Liver (tissue), 9 donors: ENCODE measurements around the gene LRRC51. TPM values are rescaled to one million over a fixed set of nuclear protein-coding genes. Genes with fewer than 3 reads are reported as not detected.

ENCODE experiments used
- DNase-seq: peaks from one replicate; pipeline ENCODE4 v3.0.0-alpha.2; 2017; ENCODE audit warnings: low spot score
- H3K27ac ChIP-seq, 2 donors: one replicate each; pipeline ENCODE4 v1.7.0; 2013; ENCODE audit warnings: inconsistent platforms in 2 of 2, low read length in 2 of 2, control low read depth in 1 of 2, low read depth in 1 of 2, mild to moderate bottlenecking in 1 of 2
- H3K27me3 ChIP-seq, 4 donors: one replicate each; pipeline versions ENCODE4 v1.6.1 to v1.7.0; 2013; ENCODE audit warnings: low read length in 3 of 4, inconsistent platforms in 1 of 4, mild to moderate bottlenecking in 1 of 4, moderate library complexity in 1 of 4; ENCODE audit not compliant: control insufficient read depth in 4 of 4, insufficient read depth in 4 of 4
- H3K36me3 ChIP-seq, 4 donors: one replicate each; pipeline versions ENCODE4 v1.6.1 to v1.7.0; 2013; ENCODE audit warnings: low read length in 3 of 4, mild to moderate bottlenecking in 3 of 4, low read depth in 1 of 4, moderate library complexity in 1 of 4; ENCODE audit not compliant: control insufficient read depth in 4 of 4, insufficient read depth in 3 of 4
- H3K4me1 ChIP-seq, 4 donors: one replicate each; pipeline versions ENCODE4 v1.6.1 to v1.7.0; 2013; ENCODE audit warnings: low read length in 3 of 4, mild to moderate bottlenecking in 3 of 4, moderate library complexity in 1 of 4; ENCODE audit not compliant: control insufficient read depth in 4 of 4, insufficient read depth in 4 of 4
- H3K4me3 ChIP-seq, 3 donors: one replicate each; pipeline versions ENCODE4 v1.6.1 to v1.7.0; 2013; ENCODE audit warnings: low read length in 3 of 3, control low read depth in 1 of 3, low read depth in 1 of 3, mild to moderate bottlenecking in 1 of 3
- H3K9ac ChIP-seq, 2 donors: one replicate each; pipeline ENCODE4 v1.7.0; 2013; ENCODE audit warnings: low read length in 2 of 2, mild to moderate bottlenecking in 2 of 2, moderate library complexity in 2 of 2, control low read depth in 1 of 2, low read depth in 1 of 2
- H3K9me3 ChIP-seq, 4 donors: one replicate each; pipeline versions ENCODE4 v1.6.1 to v1.7.0; 2013; ENCODE audit warnings: low read length in 3 of 4; ENCODE audit not compliant: control insufficient read depth in 4 of 4
- ATF3 ChIP-seq: IDR thresholded peaks from 2 replicates; pipeline ENCODE4 v1.6.1; 2016; ENCODE audit warnings: antibody characterized with exemption
- CTCF ChIP-seq: fragments of 150-350 bp; IDR thresholded peaks from 2 replicates; pipeline ENCODE4 v1.5.1; 2017; ENCODE audit warnings: improper control_type of control experiment, low read depth, low read length; ENCODE audit not compliant: missing input control
- EGR1 ChIP-seq, 2 donors: IDR thresholded peaks; 2 replicates each; pipeline ENCODE4 v1.6.1; 2016 to 2018; ENCODE audit warnings: antibody characterized with exemption in 2 of 2, low read depth in 2 of 2
- FOXA2 ChIP-seq: IDR thresholded peaks from 2 replicates; pipeline ENCODE4 v1.6.1; 2016; ENCODE audit warnings: antibody characterized with exemption
- GABPA ChIP-seq, 2 donors: IDR thresholded peaks in 1 of 2; conservative IDR thresholded peaks in 1 of 2; 2 replicates each; pipeline ENCODE4 v1.6.1; 2016; ENCODE audit warnings: antibody characterized with exemption in 2 of 2, mild to moderate bottlenecking in 1 of 2, moderate library complexity in 1 of 2
- HNF4G ChIP-seq: IDR thresholded peaks from 2 replicates; pipeline ENCODE4 v1.6.1; 2016; ENCODE audit warnings: antibody characterized with exemption
- RAD21 ChIP-seq, 2 donors: IDR thresholded peaks; 2 replicates each; pipeline ENCODE4 v1.6.1; 2016; ENCODE audit warnings: antibody characterized with exemption in 2 of 2, mild to moderate bottlenecking in 2 of 2
- REST ChIP-seq: IDR thresholded peaks from 2 replicates; pipeline ENCODE4 v1.6.1; 2016; ENCODE audit warnings: antibody characterized with exemption, mild to moderate bottlenecking
- RXRA ChIP-seq, 2 donors: IDR thresholded peaks; 2 replicates each; pipeline ENCODE4 v1.6.1; 2017 to 2018; ENCODE audit warnings: antibody characterized with exemption in 2 of 2, mild to moderate bottlenecking in 1 of 2
- SP1 ChIP-seq: IDR thresholded peaks from 2 replicates; pipeline ENCODE4 v1.6.1; 2018; ENCODE audit warnings: antibody characterized with exemption, mild to moderate bottlenecking
- TAF1 ChIP-seq: conservative IDR thresholded peaks from 2 replicates; pipeline ENCODE4 v1.6.1; 2016; ENCODE audit warnings: antibody characterized with exemption, mild to moderate bottlenecking
- ZBTB33 ChIP-seq: IDR thresholded peaks from 2 replicates; pipeline ENCODE4 v1.6.1; 2016; ENCODE audit warnings: antibody characterized with exemption
- WGBS: extraction: QIAGEN DNeasy Blood & Tissue Kit; methylation state at CpG from one replicate; pipeline ENCODE4 v1.1.7; 2013; 5-methylcytosine and 5-hydroxymethylcytosine counted together
- polyA plus RNA-seq, 2 donors: library from polyadenylated mRNA; stranded (reverse) in 1 of 2; unstranded in 1 of 2; fragments of 200-250 nt in 1 of 2; fragments of >200 nt in 1 of 2; fragmentation: Nextera tagmentation in 1 of 2; extraction: Ambion mirVana in 1 of 2; gene quantifications; one replicate each; pipeline versions ENCODE4 v1.2.1 to v1.2.3, GENCODE V29; 2013 to 2015
- total RNA-seq, 2 donors: library from RNA; depleted of rRNA; stranded (reverse); fragments of >200 nt; gene quantifications; one replicate each; pipeline ENCODE4 v1.2.3, GENCODE V29; 2014
- donor health status: healthy.
- donor health status: healthy.
- donor health status: healthy.
- donor health status: healthy.
- donor health status: healthy.

Gene LRRC51
- total and polyA plus RNA-seq, 4 donors: 1.9 to 3.7 (median 3.2) TPM

GRCh38 chr11:72078477-72078876 lies 2.2 kb upstream of the LRRC51 start (continued):
- no peak for TF ChIP-seq CTCF

- TF ChIP-seq FOXA2 (no peak), GABPA (IDR thresholded peaks at IDR 0.05 in 1 of 2, conservative IDR thresholded peaks at IDR 0.05 in 1 of 2) (no peak), ZBTB33 (no peak), ATF3 (no peak), RXRA (IDR thresholded peaks at IDR 0.05) (no peak), RAD21 (IDR thresholded peaks at IDR 0.05) (no peak), EGR1 (IDR thresholded peaks at IDR 0.05; ENCODE audit: low read depth in 2 of 2) (no peak), SP1 (no peak), CTCF (no peak), TAF1 (no peak), REST (no peak), HNF4G (no peak)
- Histone ChIP-seq H3K27ac (peak overlapping the region; percentile 84 to 88), H3K9me3 (no peaks in the 10 kb centered on the region), H3K9ac (peak overlapping the region; percentile 68 to 72), H3K27me3 (no peaks in the 10 kb centered on the region), H3K4me3 (peak overlapping the region; percentile 60 to 83 (median 82)), H3K36me3 (no peaks in the 10 kb centered on the region), H3K4me1 (peaks cover 0 to 11% (median 5%) of the 10 kb centered on the region in 4 donors)
- no peak for DNase-seq
- 2% methylated on average over 16 of the region's 16 CpGs for whole genome bisulfite sequencing
Measured at GRCh38 chr11:72079819-72080325, 778 bp upstream of the LRRC51 start.
